Measurements from ENCODE around the gene ERICH4. TPM values are rescaled to one million over a fixed set of nuclear protein-coding genes. Genes with fewer than 3 reads are reported as not detected.
"Not testable (repeated sequence)": the region's sequence is repeated elsewhere in the genome, so short reads cannot be mapped to it uniquely, and the experiment has no call there.

ERICH4 gene
- total RNA-seq, 1 experiment from 2014 or later, result not detected

DNA sequence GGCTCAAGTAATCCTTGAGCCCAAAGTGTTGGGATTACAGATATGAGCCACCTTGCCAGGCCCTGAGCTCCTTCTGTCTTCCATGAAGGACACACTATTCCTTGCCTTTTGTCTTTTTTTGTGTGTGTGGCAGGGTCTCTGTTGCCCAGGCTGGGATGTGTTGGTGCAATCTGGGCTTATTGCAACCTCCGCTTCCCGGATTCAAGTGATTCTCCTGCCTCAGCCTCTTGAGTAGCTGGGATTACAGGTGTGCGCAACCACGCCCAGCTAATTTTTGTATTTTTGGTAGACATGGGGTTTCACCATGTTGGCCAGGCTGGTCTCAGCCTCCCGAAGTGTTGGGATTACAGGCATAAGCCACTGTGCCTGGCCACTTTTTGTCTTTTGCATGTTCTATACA, 34.1 kb upstream of the ERICH4 start:
- not testable (repeated sequence) for H3K4me3 ChIP-seq; DNase-seq (ENCODE audit: low read depth in 1 of 2, low spot score in 2 of 2); H3K9me3 ChIP-seq (replicated peaks); H3K4me1 ChIP-seq (replicated peaks); H3K27ac ChIP-seq; H3K27me3 ChIP-seq (replicated peaks); H3K36me3 ChIP-seq

DNA sequence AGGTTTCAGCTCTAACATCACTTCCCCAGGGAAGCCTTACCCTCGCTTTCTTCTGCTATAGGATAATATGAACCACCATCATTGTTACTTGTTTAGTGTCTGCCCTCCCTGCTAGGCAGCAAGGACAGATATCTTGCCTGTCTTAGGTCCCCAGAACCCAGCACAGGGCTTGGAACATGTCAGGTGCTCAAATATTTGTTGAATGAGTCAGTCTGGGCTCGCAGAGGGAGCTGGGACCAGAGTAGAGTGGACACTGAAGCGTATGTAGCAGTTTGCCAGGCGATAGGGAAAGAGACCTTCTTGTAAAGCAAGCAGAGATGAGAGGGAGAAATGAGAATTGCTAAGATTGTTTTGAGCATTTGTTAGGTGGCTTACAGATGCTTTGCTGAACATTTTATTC, 33.7 kb upstream of the ERICH4 start:
- DNase-seq (ENCODE audit: low read depth in 1 of 2, low spot score in 2 of 2), result no peak
- Histone ChIP-seq H3K4me3 (no peak overlapping the region), H3K27me3 (replicated peaks) (no peaks in the 10 kb centered on the region), H3K4me1 (replicated peaks) (no peaks in the 10 kb centered on the region), H3K9me3 (replicated peaks) (no peaks in the 10 kb centered on the region), H3K27ac (no peak overlapping the region), H3K36me3 (peaks cover 3% of the 10 kb centered on the region)

DNA sequence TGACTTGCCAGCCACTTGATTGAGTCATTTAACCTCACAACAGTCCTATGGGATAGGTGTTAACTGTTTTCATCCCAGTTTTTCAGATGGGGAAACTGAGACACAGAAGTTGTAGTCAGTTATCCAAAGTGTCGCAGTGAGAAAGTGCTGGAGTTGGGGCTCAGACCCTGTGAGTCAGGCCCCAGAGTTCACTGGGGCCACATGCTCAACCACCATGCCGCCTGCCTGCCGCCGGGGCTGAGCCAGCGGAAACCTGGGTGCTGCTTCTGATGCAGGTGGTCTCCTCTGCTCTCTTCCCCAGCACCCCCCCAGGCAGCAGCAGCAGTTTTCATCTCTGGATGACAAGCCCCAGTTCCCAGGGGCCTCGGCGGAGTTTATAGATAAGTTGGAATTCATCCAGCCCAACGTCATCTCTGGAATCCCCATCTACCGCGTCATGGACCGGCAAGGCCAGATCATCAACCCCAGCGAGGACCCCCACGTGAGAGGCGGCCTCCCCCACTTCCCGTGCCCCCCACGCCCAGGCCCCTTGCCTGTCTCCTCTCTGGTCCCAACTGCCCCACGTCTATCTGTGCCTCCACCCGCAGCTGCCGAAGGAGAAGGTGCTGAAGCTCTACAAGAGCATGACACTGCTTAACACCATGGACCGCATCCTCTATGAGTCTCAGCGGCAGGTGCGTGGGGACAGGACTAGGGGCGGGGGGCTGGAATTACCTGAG, 32.5 kb upstream of the ERICH4 start:
- no peak overlapping the region for H3K4me3 ChIP-seq
- no peak for DNase-seq (ENCODE audit: low read depth in 1 of 2, low spot score in 2 of 2)

DNA sequence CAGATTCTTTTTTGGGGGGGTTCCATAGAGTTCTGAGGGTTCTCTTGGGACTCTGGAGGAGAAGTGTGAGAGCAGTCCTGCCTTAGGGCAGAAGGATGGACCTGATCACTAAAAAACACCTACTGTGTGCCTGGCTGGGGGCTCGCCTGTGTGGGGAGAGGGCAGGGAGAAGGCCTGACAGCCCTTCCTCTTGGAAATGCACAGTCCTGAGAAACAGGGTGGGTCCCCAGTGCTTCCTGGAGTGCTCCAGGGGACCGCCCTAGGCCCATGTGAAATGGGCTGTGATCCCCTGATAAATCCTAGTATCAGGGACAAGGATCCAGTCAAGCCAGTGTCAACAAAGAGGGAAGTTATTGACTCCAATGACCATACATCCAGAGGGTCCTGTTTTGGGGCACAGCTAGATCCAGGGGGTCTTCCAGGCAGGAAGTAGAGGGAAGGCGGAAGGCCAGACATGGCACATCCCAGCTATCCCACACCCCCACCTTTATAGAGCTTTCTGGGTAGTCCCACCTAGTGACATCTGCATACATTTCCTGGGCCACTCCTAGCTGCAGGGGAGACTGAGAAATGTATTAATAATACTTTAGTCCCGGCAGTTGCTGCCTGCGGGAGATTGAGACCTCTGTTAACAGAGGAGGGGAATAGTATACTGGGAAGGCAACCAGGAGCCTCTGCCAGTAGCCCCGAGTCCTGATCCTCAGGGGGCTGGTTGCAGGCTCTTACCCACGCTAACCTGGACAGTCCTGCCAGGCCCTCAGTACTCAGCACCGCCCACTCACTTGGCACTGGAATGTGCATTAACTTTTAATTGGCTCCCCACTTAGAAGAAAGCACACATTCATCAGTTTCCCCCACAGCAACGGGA, 31.6 kb upstream of the ERICH4 start:
- Histone ChIP-seq H3K27me3 (replicated peaks) (no peaks in the 10 kb centered on the region), H3K36me3 (peaks cover 6% of the 10 kb centered on the region), H3K9me3 (replicated peaks) (no peaks in the 10 kb centered on the region), H3K27ac (no peak overlapping the region), H3K4me1 (replicated peaks) (no peaks in the 10 kb centered on the region), H3K4me3 (no peak overlapping the region)
- DNase-seq (ENCODE audit: low read depth in 1 of 2, low spot score in 2 of 2), result no peak

More for the DNA sequence above, 32.5 kb upstream of the ERICH4 start:
- no peaks in the 10 kb centered on the region for H3K27me3 ChIP-seq (replicated peaks)
- H3K4me1 ChIP-seq (replicated peaks), result no peaks in the 10 kb centered on the region
- H3K27ac ChIP-seq, result no peak overlapping the region
- no peaks in the 10 kb centered on the region for H3K9me3 ChIP-seq (replicated peaks)
- H3K36me3 ChIP-seq, result peaks cover 3% of the 10 kb centered on the region

DNA sequence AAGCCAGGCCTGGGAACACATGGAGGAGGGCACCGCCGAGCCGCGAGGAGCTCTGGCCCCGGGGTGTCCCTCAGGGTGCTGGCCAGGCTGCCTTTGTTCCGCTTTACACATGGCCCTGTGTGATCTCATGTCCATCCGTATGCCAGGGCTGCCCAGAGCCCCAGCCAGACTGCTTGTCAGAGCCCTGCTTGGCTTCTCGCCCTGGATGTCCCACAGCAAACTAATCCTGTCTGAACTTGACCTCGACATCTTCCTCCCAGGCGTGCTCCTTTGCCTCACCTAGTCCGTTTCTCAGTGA, 31.0 kb upstream of the ERICH4 start:
- Histone ChIP-seq H3K36me3 (peaks cover 11% of the 10 kb centered on the region), H3K27ac (no peak overlapping the region), H3K27me3 (replicated peaks) (no peaks in the 10 kb centered on the region), H3K9me3 (replicated peaks) (no peaks in the 10 kb centered on the region), H3K4me3 (no peak overlapping the region), H3K4me1 (replicated peaks) (no peaks in the 10 kb centered on the region)
- DNase-seq (ENCODE audit: low read depth in 1 of 2, low spot score in 2 of 2), result no peak

DNA sequence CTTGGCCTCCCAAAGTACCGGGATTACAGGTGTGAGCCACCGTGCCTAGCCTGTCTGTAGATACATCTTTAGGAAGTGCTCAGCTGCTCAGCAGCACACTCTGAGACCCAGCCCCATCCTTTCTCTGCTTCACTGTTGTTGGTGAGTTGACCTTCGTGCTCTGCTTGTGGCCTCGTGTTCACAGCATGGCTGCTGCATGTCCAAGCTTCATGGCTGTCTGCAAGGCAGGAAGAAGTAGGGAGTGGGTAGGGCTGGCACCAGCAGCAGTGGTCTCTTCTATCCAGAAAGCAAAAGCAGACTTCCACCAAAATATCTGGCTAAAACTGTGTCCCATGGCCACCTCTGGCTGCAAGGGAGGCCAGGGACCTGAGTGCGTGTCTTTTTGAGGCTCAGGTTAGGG, 30.0 kb upstream of the ERICH4 start:
- no peaks in the 10 kb centered on the region for H3K9me3 ChIP-seq (replicated peaks)
- peaks cover 11% of the 10 kb centered on the region for H3K36me3 ChIP-seq
- no peaks in the 10 kb centered on the region for H3K27me3 ChIP-seq (replicated peaks)
- H3K4me3 ChIP-seq, result no peak overlapping the region
- H3K27ac ChIP-seq, result no peak overlapping the region
- no peaks in the 10 kb centered on the region for H3K4me1 ChIP-seq (replicated peaks)
- no peak for DNase-seq (ENCODE audit: low read depth in 1 of 2, low spot score in 2 of 2)

DNA sequence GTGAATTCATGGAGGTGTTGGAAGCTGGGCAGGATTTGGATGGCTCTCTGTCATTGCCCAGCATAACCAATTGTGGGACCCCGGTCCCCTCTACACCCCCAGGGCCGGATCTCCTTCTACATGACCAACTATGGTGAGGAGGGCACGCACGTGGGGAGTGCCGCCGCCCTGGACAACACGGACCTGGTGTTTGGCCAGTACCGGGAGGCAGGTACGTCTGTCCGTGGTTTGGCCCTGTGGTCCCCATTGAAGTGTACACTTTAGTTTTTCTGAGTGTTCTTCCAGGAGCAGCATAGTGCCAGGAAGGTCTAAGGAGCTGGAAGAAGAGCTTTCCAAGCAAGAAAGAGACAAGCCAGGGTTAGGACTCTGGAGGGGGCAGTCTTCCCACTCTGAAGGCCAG, 29.0 kb upstream of the ERICH4 start:
- Histone ChIP-seq H3K4me1 (replicated peaks) (no peaks in the 10 kb centered on the region), H3K27ac (no peak overlapping the region), H3K36me3 (peaks cover 14% of the 10 kb centered on the region), H3K27me3 (replicated peaks) (no peaks in the 10 kb centered on the region), H3K9me3 (replicated peaks) (no peaks in the 10 kb centered on the region), H3K4me3 (no peak overlapping the region)
- no peak for DNase-seq (ENCODE audit: low read depth in 1 of 2, low spot score in 2 of 2)

DNA sequence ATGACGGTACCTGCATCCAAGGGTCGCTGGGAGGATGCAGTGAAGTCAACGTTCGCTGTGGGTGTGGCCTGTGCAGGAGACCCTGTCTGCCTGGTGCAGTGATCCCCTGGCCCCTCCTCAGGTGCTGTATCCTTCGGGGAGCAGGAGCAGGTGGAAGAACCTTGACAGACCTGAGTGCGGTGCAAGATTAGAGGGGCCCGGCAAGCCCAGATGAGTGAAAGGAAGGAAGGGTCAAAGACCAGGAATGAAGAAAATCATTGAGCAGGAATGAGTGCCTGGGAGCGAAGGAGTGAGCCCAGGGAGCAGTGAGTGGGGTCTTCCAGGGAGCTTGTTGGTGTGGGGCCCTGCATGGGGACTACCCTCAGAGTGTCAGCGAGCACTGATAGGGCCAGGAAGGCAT, 28.5 kb upstream of the ERICH4 start:
- DNase-seq (ENCODE audit: low read depth in 1 of 2, low spot score in 2 of 2), result no peak
- Histone ChIP-seq H3K9me3 (replicated peaks) (no peaks in the 10 kb centered on the region), H3K4me1 (replicated peaks) (no peaks in the 10 kb centered on the region), H3K27me3 (replicated peaks) (no peaks in the 10 kb centered on the region), H3K4me3 (no peak overlapping the region), H3K36me3 (peaks cover 19% of the 10 kb centered on the region), H3K27ac (no peak overlapping the region)

DNA sequence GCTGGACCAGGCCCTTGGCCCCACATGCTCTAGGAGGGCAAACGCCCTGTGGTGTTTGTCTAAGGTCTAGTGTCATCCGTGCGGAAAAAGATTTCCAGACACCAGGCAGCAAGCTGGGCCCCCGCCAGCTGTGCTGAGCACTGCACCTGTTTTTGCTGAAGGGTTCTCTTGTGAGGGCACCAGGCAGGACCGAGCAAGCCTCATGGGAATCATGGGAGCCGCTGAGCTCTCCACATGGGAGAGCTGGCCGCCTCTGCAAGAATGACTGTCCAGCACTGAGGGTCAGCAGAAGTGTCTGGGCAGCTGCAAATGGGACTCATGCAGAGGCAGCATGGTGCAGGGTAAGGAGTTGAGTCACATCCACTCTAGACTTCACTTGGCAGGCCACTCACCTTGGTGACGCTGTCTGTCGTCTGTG, 27.8 kb upstream of the ERICH4 start:
- Histone ChIP-seq H3K36me3 (peaks cover 23% of the 10 kb centered on the region), H3K4me1 (replicated peaks) (no peaks in the 10 kb centered on the region), H3K27me3 (replicated peaks) (no peaks in the 10 kb centered on the region), H3K27ac (no peak overlapping the region), H3K4me3 (no peak overlapping the region), H3K9me3 (replicated peaks) (no peaks in the 10 kb centered on the region)
- no peak for DNase-seq (ENCODE audit: low read depth in 1 of 2, low spot score in 2 of 2)

DNA sequence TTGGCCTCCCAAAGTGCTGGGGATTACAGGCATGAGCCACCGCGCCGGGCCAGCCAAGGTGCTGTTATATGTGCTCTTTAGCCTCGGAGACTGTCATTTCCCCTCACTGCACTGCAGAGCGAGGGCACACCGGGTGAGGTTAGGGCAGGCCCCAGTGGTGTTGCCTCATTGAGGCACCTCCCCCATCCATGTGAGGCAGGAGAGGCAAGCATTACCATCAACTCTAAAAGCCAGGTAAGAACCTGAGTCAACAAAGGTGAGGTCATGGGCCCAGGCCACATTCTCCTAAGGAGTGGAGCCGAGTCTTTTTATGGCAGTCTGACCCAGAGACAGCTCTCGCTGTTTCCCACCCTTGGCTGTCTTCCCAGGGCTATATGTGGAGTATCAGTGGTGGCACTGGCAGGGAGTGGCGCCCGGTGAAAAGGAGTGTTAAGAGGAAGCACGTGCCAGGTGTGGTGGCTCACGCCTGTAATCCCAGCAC, 26.7 kb upstream of the ERICH4 start:
- no peaks in the 10 kb centered on the region for H3K4me1 ChIP-seq (replicated peaks)
- H3K4me3 ChIP-seq, result no peak overlapping the region
- peaks cover 30% of the 10 kb centered on the region for H3K36me3 ChIP-seq
- no peaks in the 10 kb centered on the region for H3K9me3 ChIP-seq (replicated peaks)
- H3K27ac ChIP-seq, result no peak overlapping the region
- no peaks in the 10 kb centered on the region for H3K27me3 ChIP-seq (replicated peaks)
- no peak for DNase-seq (ENCODE audit: low read depth in 1 of 2, low spot score in 2 of 2)

DNA sequence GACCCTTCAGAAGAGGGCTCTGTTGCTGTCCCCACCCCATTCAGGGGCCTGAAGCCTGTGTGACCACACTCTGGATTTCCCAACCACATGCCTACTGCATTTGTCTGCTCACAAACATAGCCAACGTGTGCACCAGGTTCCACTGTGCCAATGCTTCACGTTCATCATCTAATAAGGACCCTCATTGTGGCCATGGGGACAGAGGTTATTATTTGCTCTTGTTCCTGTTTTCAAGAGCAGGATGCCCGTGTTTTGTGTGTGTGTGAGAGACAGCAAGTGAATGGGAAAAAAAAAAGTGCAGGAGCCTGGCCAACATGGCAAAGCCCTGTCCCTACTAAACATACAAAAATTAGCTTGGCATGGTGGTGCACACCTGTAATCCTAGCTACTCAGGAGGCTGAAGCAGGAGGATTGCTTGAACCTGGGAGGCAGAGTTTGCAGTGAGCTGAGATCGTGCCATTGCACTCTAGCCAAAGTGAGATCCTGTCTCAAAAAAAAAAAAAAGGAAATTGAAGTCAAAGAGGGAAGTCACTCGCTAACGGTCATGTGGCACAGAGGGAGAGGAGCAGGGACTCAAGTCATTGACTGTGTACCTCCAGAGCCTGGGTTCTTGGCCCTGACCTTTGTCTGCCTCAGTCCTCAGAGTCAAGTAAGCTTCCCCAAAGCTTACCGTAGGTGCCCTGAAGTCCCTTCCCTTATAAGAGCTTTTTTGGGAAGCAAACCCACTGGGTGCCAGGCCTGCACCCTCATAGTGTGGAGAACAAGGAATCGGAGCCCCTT, 22.7 kb upstream of the ERICH4 start:
- DNase-seq (ENCODE audit: low read depth in 1 of 2, low spot score in 2 of 2), result no peak
- no peaks in the 10 kb centered on the region for H3K27me3 ChIP-seq (replicated peaks)

DNA sequence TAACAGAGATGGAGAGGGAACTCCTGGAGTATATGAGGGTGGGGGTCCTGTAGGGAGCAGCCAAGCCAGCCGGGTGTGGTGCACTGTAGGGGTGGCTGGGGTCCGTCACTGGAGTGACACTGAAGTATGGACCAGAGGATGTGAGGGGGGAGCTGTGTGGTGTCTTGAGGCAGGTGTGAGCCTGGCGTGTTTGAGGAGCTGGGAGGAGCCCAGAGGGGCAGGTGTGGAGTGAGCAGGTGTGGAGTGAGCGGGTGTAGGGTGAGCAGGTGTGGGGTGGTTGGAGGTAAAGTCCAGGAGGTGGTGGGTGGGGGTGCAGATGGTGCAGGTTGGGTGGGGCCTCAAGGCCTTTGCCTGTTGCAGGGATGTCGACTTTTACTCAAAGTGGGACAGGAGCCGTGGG, 21.6 kb upstream of the ERICH4 start:
- Histone ChIP-seq H3K27me3 (replicated peaks) (no peaks in the 10 kb centered on the region), H3K27ac (no peak overlapping the region), H3K36me3 (peaks cover 45% of the 10 kb centered on the region), H3K4me3 (no peak overlapping the region), H3K4me1 (replicated peaks) (no peaks in the 10 kb centered on the region), H3K9me3 (replicated peaks) (no peaks in the 10 kb centered on the region)
- no peak for DNase-seq (ENCODE audit: low read depth in 1 of 2, low spot score in 2 of 2)

More for the DNA sequence above, 22.7 kb upstream of the ERICH4 start:
- H3K4me1 ChIP-seq (replicated peaks), result no peaks in the 10 kb centered on the region
- H3K36me3 ChIP-seq, result peaks cover 40% of the 10 kb centered on the region
- no peak overlapping the region for H3K27ac ChIP-seq
- no peak overlapping the region for H3K4me3 ChIP-seq
- no peaks in the 10 kb centered on the region for H3K9me3 ChIP-seq (replicated peaks)

DNA sequence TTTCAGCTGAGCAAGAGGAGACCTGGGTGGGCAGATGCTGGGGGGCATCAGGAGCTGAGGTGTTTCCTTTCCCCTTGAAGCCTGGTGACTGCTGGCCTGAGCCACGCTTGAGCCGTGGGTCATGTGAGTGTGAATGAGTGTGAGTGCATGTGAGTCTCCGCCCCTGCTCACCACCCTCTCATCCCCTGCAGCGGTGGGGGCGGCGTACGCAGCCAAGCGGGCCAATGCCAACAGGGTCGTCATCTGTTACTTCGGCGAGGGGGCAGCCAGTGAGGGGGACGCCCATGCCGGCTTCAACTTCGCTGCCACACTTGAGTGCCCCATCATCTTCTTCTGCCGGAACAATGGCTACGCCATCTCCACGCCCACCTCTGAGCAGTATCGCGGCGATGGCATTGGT, 21.0 kb upstream of the ERICH4 start:
- Histone ChIP-seq H3K27me3 (replicated peaks) (no peaks in the 10 kb centered on the region), H3K4me1 (replicated peaks) (no peaks in the 10 kb centered on the region), H3K27ac (no peak overlapping the region), H3K4me3 (no peak overlapping the region), H3K9me3 (replicated peaks) (no peaks in the 10 kb centered on the region), H3K36me3 (peaks cover 39% of the 10 kb centered on the region)
- DNase-seq (ENCODE audit: low read depth in 1 of 2, low spot score in 2 of 2), result no peak

DNA sequence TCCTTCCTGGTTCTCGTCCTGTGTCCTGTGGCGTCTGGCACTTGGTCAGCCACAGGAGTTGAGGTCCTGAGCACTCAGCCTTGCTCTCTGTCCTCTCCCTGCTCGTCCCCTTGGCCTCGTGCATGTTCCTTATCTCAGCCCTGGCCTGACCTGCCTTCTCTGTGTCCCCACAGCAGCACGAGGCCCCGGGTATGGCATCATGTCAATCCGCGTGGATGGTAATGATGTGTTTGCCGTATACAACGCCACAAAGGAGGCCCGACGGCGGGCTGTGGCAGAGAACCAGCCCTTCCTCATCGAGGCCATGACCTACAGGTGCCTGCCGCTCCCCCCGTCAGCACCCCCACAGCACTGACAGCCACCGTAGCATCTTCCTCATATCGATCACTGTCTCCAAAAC, 20.5 kb upstream of the ERICH4 start:
- no peaks in the 10 kb centered on the region for H3K27me3 ChIP-seq (replicated peaks)
- H3K9me3 ChIP-seq (replicated peaks), result no peaks in the 10 kb centered on the region
- H3K4me1 ChIP-seq (replicated peaks), result no peaks in the 10 kb centered on the region
- no peak for DNase-seq (ENCODE audit: low read depth in 1 of 2, low spot score in 2 of 2)
- peaks cover 39% of the 10 kb centered on the region for H3K36me3 ChIP-seq
- H3K4me3 ChIP-seq, result no peak overlapping the region
- no peak overlapping the region for H3K27ac ChIP-seq
